ENCODE measurements around the gene TIAM2.

The TIAM2 gene

DNA sequence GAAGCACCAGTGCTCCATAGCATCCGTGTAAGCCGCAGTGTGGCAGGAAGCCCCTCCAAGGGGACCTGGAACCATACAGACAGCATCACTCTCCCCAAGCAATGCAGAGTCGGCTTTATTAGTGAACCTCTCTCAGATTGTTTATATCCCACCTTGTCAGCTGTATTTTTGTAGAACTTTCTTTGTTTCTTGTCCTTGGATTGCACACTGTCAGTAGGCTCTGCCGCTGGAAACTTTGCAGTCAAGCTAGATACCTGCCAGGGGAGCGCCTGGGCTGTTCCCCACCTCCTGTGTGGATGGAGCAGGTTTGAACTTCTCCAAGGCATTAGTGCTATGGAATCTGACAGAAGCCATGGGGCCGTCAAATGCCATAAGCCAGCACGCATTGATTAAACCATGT lies 250.1 kb downstream of the TIAM2 start:
- no peak for DNase-seq

DNA sequence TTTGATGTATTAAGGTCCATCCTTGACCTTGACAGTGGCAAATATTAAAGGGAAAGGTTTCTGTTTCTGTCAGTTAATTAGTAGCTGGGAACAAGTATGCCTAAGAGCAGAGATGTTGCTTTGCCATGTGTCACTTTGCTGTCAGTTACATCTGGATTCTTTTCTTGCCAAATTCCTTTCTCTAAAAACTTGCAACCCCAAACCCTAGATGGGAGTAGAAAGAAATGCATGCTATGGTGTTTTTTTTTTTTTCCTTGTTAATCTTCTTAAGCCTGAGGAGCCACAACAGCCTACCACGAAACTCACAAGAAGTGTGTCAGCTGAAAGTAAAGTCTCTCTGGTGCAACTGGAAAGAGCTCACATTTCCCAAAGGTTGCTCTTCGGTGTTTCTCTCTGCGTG lies 250.7 kb downstream of the TIAM2 start:
- DNase-seq, result no peak

DNA sequence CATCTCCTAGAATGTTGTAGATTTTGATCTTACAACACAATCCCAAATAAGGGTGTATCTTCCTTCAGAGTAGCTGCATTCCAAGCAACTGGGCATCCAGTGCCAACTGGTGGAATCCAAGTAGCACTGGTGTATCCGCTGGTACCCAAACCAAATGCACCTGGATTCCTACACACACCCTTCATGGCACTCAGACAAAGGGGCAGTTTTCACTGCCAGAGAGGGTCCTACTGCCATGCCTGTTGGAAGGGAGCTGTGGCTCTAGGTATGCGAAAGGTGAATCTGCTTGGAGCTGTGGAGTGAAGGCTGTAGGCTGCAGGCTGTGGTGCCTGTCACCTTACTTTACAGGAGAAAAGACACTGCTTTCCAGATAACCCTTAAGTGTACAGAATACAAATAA lies 251.7 kb downstream of the TIAM2 start:
- no peak for DNase-seq

DNA sequence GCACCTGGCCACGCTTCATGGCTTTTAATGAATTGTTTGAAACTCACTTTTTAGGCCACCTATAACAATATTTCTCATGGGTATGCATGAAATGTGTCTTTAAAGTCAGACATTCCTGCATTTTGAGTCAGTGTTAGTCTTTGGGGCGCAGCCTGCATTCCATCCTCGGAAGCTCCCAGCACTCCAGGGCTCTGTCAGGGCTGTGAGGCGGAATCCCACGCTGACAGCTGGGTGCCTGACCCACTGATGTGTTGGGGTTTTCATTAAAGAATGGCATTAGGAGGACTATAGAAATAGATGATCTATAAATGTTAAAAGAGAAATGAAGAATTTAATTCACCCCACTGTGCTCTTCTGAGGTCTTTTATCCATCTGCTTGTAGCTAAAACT lies 252.5 kb downstream of the TIAM2 start:
- no peak for DNase-seq

- DNase-seq, result peak; percentile 10
These were observed 253.2 kb downstream of the TIAM2 start for GRCh38 chr6:155248008-155249001.

- no peak for DNase-seq
These were observed 255.7 kb downstream of the TIAM2 start for GRCh38 chr6:155250701-155251381.

DNA sequence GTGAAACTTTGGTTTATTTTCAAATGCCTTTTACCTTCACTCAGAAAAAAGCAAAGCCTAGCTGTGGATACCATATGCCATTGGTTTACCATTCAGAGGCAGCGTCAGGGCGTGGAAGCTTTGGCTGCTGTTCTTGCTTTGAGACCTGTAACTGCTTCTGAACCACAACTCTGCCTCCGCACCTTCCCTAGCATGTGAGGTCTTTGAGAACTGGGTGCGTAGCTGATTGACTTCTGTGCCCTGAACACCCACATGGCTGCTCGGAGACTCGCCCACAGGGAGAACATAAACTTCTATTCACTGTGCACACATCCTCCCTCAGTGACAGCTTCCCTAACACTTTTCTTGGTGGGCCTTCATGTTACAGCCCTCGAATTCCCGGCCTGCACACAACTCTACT lies 257.5 kb downstream of the TIAM2 start:
- no peak for DNase-seq

DNA sequence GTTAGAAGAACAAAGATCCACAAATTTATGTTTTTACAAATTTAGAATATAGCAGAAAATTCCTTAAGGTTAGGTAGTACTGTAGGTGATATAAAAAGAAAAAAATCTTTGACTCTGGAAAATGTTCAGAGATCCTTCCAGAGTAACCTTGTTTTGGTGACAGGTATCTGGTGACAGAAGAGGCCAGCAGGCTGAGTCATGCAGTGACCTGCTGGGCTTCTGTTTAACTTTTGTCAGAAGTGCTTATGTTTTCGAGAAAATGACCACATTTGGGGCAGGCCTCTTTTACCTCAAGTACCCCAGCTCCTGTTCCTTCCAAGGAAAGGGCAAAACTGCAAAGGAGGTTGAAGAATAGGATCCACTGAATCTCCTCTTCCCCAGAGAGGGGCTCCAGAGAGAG lies 258.2 kb downstream of the TIAM2 start:
- DNase-seq, result no peak

GRCh38 chr6:155254139-155254538 lies 259.0 kb downstream of the TIAM2 start:
- DNase-seq, result no peak

- no peak for DNase-seq
These were observed 261.1 kb downstream of the TIAM2 start for GRCh38 chr6:155256122-155256795.

DNA sequence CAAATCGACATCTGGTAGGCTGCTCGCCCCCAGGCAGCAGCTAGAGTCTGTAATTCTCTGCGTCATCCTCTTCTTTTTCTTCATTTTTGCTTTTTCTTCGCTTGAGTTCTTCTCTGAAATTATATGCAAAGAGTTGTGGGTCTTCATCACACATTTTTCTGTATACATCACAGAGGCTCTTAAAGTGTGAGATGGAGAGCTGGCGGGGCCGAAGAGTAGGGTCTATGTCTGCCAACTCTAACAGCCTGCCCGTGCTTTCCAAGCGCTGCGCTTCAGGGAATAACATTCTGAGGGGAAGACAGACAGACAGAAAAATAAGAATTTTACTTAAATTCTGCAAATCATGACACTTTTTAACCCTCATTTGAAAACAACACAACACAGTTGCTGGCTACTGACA lies 262.7 kb downstream of the TIAM2 start:
- DNase-seq, result no peak

GRCh38 chr6:155259204-155259603 lies 264.1 kb downstream of the TIAM2 start:
- no peak for DNase-seq

GRCh38 chr6:155259897-155260296 lies 264.8 kb downstream of the TIAM2 start:
- no peak for DNase-seq

- no peak for DNase-seq
These were observed 265.6 kb downstream of the TIAM2 start for GRCh38 chr6:155260686-155261085.

DNA sequence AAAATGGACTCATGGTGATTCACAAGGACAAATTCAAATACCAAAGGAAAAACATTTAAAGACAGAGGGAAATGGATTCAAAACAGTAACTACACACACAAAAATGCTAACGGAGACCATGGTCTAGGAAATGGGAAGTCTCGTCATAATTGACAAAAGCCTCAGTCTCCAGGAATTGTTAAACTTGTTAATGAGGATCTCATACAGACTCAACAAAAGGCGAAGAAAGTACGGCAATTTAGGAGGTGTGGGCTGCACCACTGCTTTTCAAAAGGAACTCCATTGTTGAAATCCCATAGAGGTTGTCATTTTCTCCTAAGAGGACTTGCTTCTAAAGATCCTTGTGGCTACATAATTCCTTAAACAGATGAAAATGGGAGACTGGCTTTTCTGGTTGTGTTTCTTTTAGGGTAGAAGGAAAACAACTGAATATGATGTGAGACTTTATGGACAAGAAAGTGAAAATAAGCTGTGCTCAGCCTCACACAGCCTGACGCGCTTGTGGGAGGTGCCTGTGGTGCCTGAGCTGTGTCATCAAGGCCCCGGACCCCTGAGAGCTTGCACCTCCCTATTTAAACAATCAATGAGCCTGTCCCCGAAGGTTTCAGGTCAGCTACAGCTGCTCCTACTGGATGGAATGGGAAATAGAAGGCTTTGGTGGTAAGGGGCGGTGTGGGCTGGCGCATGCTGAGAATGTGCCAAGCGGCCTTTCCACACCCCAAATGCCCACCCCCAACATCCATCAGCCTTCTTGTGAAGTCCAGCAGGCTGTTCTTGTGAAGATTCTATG lies 266.2 kb downstream of the TIAM2 start:
- DNase-seq, result no peak

GRCh38 chr6:155262655-155263054 lies 267.5 kb downstream of the TIAM2 start:
- DNase-seq, result no peak

GRCh38 chr6:155263373-155264063 lies 268.4 kb downstream of the TIAM2 start, which contains the start of gene CLDN20:
Gene CLDN20 (plus strand): TSS chr6:155264013. CDS start chr6:155275720, 11,707 bp downstream.
- no peak for DNase-seq

GRCh38 chr6:155264693-155265320 lies 269.7 kb downstream of the TIAM2 start:
- DNase-seq, result no peak

DNA sequence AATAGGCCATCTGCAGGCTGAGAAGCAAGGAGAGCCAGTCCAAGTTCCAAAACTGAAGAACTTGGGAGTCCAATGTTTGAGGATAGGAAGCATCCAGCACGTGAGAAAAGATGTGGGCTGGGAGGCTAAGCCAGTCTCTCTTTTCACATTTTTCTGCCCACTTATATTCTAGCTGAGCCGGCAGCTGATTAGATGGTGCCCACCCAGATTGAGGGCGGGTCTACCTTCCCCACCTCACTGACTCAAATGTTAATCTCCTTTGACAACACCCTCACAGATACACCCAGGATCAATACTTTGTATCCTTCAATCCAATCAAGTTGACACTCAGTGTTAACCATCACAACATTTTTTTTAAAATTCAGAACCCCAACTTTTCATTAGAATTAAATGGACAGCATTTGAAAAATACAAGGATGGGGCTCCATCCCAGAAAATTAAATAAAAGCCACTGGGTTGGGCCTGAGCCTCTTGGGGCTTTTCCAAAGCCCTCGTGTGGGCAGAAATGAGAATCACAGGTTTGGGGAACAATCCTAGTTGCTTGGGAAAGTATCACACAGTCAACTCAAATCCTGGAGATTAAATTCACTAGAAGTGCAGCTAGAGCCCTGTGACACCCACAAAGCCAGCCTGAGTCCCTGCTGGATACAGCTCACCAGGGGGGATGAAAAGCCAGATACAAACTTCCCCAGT lies 270.9 kb downstream of the TIAM2 start:
- DNase-seq, result no peak

GRCh38 chr6:155267411-155267810 lies 272.3 kb downstream of the TIAM2 start:
- no peak for DNase-seq
